Naive thymus-derived CD8-positive, alpha-beta T cell (primary cell): ENCODE results near the gene VN1R4. TPM values are rescaled to one million over a fixed set of nuclear protein-coding genes. Genes with fewer than 3 reads are reported as not detected.
"Not testable (repeated sequence)": the region's sequence is repeated elsewhere in the genome, so short reads cannot be mapped to it uniquely, and the experiment has no call there.

Experiments used
- ATAC-seq, 2 donors: fragments of 150-1000 bp; cut with Tn5 transposase in 1 of 2; sonication (Bioruptor Pico), chemical (Tn5 transposase) in 1 of 2; 1 replicate in 1 of 2; 2 replicates in 1 of 2; pipeline ENCODE4 v1.10.0; 2021; ENCODE audit warnings: mild to moderate bottlenecking in 2 of 2, moderate library complexity in 2 of 2
- POLR2A ChIA-PET: fragments of 350-600 bp; sonication (Branson Sonifier 250); formaldehyde crosslinking; loops from one replicate; lab custom pipeline; 2021; ENCODE audit warnings: antibody characterized with exemption; lab: Charles Lee
- DNase-seq, 10 donors: peaks; one replicate each; pipeline versions ENCODE4 v3.0.0 to v3.0.0-alpha.2; 2020 to 2022
- H3K27ac Mint-ChIP-seq, 10 donors: one replicate each; pipeline ENCODE4 v1.8.0; 2020 to 2022; ENCODE audit warnings: mild to moderate bottlenecking in 10 of 10, mixed read lengths in 10 of 10, moderate library complexity in 4 of 10, inconsistent platforms in 1 of 10
- H3K27me3 Mint-ChIP-seq, 5 donors: one replicate each; pipeline ENCODE4 v1.8.0; 2021 to 2022; ENCODE audit warnings: mixed read lengths in 5 of 5
- H3K36me3 Mint-ChIP-seq, 3 donors: one replicate each; pipeline ENCODE4 v1.8.0; 2020 to 2022; ENCODE audit warnings: mixed read lengths in 3 of 3, mild to moderate bottlenecking in 2 of 3, inconsistent platforms in 1 of 3
- H3K4me1 Mint-ChIP-seq, 4 donors: one replicate each; pipeline ENCODE4 v1.8.0; 2021 to 2022; ENCODE audit warnings: mixed read lengths in 4 of 4
- H3K4me3 Mint-ChIP-seq, 10 donors: one replicate each; pipeline ENCODE4 v1.8.0; 2020 to 2022; ENCODE audit warnings: mild to moderate bottlenecking in 10 of 10, mixed read lengths in 10 of 10, moderate library complexity in 6 of 10, inconsistent platforms in 1 of 10
- H3K9me3 Mint-ChIP-seq, 9 donors: one replicate each; pipeline ENCODE4 v1.8.0; 2020 to 2022; ENCODE audit warnings: mixed read lengths in 9 of 9, mild to moderate bottlenecking in 3 of 9, inconsistent platforms in 1 of 9, moderate library complexity in 1 of 9
- polyA plus RNA-seq, 3 donors: library from polyadenylated mRNA; unstranded; fragments of 300-500 nt; fragmentation: Illumina TruSeq; gene quantifications; one replicate each; pipeline ENCODE4 v1.2.3, GENCODE V29; 2021
- total RNA-seq, 8 experiments: library from RNA in 2 of 8; stranded (reverse) in 2 of 8; gene quantifications; one replicate each; pipeline ENCODE4 v1.2.3 and lab custom pipeline; 2021 to 2026

The VN1R4 gene
- total and polyA plus RNA-seq, 5 experiments from 2014 or later: not detected

DNA sequence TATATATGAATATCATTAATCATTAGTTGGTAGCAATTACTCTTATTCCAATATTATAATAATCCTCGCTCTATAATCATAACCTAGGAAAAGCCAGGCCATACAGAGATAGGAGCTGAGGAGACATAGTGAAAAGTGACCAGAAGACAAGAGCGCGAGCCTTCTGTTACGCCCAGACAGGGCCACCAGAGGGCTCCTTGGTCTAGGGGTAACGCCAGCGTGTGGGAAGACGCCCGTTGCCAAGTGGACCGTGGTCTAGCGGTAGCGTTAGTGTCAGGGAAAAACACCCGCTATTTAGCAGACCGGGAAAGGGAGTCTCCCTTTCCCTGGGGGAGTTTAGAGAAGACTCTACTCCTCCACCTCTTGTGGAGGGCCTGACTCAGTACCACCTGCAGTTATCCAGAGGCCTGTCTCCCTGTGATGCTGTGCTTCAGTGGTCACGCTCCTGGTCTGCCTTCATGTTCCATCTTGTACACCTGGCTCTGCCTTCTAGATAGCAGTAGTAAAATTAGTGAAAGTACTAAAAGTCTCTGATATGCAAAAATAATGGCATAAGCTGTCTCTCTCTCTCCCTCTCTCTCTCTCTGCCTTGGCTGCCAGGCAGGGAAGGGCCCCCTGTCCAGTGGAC is 9.7 kb downstream of the VN1R4 start, which contains the start of gene VN1R2:
Gene VN1R2 (plus strand): TSS at position 578 of the 628 bp plus-strand sequence. CDS start 84 bp downstream, outside the sequence.
- DNase-seq, ATAC-seq, H3K4me3 Mint-ChIP-seq, POLR2A ChIA-PET, H3K27ac Mint-ChIP-seq: not testable (repeated sequence)
- H3K27me3 Mint-ChIP-seq: peaks cover 8 to 18% (median 13%) of the 10 kb centered on the region in 5 donors
- peaks cover 7 to 86% (median 46%) of the 10 kb centered on the region in 9 donors for H3K9me3 Mint-ChIP-seq
- peaks cover 0 to 34% (median 28%) of the 10 kb centered on the region in 3 donors for H3K36me3 Mint-ChIP-seq
- H3K4me1 Mint-ChIP-seq: peaks cover 6 to 15% (median 10%) of the 10 kb centered on the region in 4 donors

DNA sequence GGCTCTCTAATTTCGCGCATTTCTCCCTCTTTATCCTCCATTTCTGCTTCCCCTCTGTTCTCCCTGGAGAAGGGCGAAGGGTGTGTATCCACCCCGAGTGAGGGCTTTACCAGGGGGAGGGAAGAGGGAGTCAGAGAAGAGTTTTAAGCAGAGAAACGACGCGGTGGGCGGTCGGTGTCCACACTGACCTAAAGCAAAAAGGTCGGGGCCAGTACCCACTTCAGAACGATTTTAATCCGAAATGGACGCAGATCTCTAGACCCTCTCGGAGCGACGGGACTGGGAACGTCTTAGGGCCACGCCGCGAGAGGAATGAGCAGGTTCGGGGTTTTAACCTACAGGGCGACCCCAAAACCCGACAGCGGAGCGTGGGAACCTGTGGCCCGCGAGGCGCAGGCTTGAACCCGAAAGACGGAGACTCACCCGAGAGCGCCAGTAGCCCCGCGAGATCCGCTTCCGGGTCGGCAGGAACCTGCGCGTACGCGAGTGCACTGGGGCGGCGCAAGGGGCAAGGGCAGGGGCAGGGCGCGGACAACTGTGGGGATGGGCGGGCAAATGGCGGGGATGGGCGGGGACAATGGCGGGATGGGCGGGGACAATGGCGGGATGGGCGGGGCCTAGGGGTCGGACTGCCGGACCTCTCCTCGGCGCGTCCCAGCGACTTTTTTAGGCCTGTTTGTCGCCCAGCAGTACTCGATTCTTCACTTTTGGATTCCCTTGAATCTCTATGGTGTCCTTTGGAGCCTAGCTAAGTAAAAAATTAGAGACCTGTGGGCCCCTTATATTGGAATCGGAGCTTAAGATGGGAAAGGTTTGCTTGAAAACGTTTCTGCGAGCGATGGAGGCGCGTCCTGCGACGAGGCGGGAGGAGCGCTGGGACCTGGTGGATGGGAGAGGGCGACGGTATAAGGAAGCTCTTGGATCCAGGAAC is 12.8 kb downstream of the VN1R4 start, which contains the start of gene ZNF677:
Gene ZNF677 (minus strand): TSS at position 463 of the 931 bp plus-strand sequence. CDS start 3,323 bp downstream, outside the sequence.
- Mint-ChIP-seq H3K36me3 (peaks cover 29 to 56% (median 54%) of the 10 kb centered on the region in 3 donors), H3K27me3 (peaks cover 3 to 18% (median 9%) of the 10 kb centered on the region in 5 donors)

DNA sequence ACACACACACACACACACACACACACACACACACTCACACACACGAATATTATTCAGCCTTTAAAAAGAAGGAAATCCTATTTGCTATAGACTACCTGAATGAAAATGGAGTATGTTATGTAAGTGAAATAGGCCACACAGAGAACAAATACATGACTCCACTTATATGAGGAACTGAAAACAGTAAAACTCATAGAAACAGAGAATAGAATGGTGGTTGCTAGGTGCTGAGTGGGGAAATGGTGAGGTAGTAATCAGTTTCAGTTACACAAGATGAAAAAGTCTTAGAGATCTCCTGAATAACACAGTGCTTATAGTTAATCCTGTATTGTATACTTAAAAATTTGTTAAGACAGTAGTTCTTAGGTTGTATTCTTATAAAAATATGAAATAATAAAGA is 21.0 kb downstream of the VN1R4 start:
- peaks cover 19 to 93% (median 71%) of the 10 kb centered on the region in 9 donors for H3K9me3 Mint-ChIP-seq
- H3K27me3 Mint-ChIP-seq: no peaks in the 10 kb centered on the region
- H3K36me3 Mint-ChIP-seq: peaks cover 81 to 82% (median 82%) of the 10 kb centered on the region in 3 donors
- H3K4me3 Mint-ChIP-seq: no peak overlapping the region
- DNase-seq (no peak), ATAC-seq (no peak)
- POLR2A ChIA-PET: no interaction called here
- H3K27ac Mint-ChIP-seq: no peak overlapping the region
- H3K4me1 Mint-ChIP-seq: no peaks in the 10 kb centered on the region

More for the DNA sequence above, 12.8 kb downstream of the VN1R4 start, which contains the start of gene ZNF677:
- peaks cover 6 to 15% (median 10%) of the 10 kb centered on the region in 4 donors for H3K4me1 Mint-ChIP-seq
- DNase-seq (peak; percentile 61 to 93 (median 84)), ATAC-seq (peak; percentile 98 to 100)
- POLR2A ChIA-PET: interaction anchor here (0.9 to 1.4 kb wide), 2 partner anchors 78 to 140 kb away, joined by 4 read pairs; partner anchors contain the start of genes ZNF765 and ZNF845
- peaks cover 14 to 90% (median 59%) of the 10 kb centered on the region in 9 donors for H3K9me3 Mint-ChIP-seq
- H3K27ac Mint-ChIP-seq: peak within 1 kb of the TSS; percentile 9 to 91 (median 86)
- H3K4me3 Mint-ChIP-seq: peak within 1 kb of the TSS; percentile 78 to 94 (median 90)

DNA sequence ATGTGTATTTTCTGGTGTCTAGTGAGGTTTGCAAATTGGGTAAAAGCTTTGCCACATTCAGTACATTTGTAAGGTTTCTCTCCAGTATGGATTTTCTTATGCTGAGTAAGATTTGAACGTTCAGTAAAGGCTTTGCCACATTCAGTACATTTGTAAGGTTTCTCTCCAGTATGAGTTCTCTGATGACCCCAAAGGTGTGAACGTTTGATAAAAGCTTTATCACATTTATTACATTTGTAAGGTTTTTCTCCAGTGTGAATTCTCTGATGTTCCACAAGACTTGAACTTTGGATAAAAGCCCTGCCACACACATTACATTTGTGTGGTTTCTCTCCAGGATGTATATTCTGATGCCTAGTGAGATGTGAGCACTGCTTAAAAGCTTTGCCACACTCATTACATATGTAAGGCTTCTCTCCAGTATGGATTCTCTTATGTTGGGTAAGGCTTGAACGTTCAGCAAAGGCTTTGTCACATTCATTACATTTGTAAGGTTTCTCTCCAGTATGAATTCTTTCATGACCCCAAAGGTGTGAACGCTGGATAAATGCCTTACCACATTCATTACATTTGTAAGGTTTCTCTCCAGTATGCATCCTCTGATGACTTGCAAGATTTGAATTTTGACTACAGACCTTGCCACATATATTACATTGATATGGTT is 30.3 kb downstream of the VN1R4 start:
- no peak overlapping the region for H3K27ac Mint-ChIP-seq
- no peak overlapping the region for H3K4me3 Mint-ChIP-seq
- ATAC-seq (no peak), DNase-seq (no peak)
- POLR2A ChIA-PET: no interaction called here
- no peaks in the 10 kb centered on the region for H3K4me1 Mint-ChIP-seq
- H3K36me3 Mint-ChIP-seq: peaks cover 43 to 74% (median 67%) of the 10 kb centered on the region in 3 donors
- H3K9me3 Mint-ChIP-seq: peaks cover 41 to 98% (median 53%) of the 10 kb centered on the region in 9 donors
- H3K27me3 Mint-ChIP-seq: no peaks in the 10 kb centered on the region

DNA sequence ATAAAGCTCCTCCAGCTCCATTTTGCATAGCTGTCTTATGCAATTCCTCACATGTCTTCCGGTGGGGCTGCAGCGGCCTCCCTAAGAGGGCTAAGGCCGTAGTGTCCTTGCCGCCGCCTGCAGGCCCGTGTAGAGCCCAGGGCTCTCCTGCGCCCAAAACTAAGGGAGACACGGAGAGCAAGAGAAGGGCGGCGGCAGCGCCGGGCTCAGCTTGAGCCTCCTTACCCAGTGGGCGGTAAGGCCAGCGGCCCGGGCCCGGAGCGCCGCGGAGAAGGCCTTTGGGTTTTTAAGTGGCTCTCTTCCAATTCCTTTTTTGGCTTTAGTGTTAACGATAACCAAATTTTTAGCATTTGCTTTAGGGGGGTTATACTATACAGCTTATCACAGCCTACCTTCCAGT is 42.9 kb downstream of the VN1R4 start:
- DNase-seq (no peak), ATAC-seq (no peak)
- POLR2A ChIA-PET: no interaction called here
- H3K9me3 Mint-ChIP-seq: peaks cover 7 to 89% (median 43%) of the 10 kb centered on the region in 9 donors
- H3K36me3 Mint-ChIP-seq: peaks cover 2 to 38% (median 29%) of the 10 kb centered on the region in 3 donors
- H3K27ac Mint-ChIP-seq: no peak overlapping the region
- H3K4me3 Mint-ChIP-seq: no peak overlapping the region
- H3K27me3 Mint-ChIP-seq: no peaks in the 10 kb centered on the region
- no peaks in the 10 kb centered on the region for H3K4me1 Mint-ChIP-seq

DNA sequence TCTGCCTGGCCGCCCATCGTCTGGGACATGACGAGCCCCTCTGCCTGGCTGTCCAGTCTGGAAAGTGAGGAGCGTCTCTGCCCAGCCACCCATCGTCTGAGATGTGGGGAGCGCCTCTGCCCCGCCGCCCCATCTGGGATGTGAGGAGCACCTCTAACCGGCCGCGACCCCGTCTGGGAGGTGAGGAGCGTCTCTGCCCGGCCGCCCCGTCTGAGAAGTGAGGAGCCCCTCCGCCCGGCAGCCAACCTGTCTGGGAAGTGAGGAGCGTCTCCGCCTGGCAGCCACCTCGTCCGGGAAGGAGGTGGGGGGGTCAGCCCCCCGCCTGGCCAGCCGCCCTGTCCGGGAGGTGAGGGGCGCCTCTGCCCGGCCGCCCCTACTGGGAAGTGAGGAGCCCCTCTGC is 44.8 kb downstream of the VN1R4 start:
- POLR2A ChIA-PET, DNase-seq, H3K27me3 Mint-ChIP-seq, H3K4me1 Mint-ChIP-seq, ATAC-seq, H3K27ac Mint-ChIP-seq: not testable (repeated sequence)
- Mint-ChIP-seq H3K36me3 (peaks cover 2 to 38% (median 38%) of the 10 kb centered on the region in 3 donors), H3K4me3 (peak overlapping the region in 1 of 10 donors; percentile 34), H3K9me3 (peaks cover 7 to 87% (median 46%) of the 10 kb centered on the region in 9 donors)

Other genes starting within 250 kb of the VN1R4 start
- gene ERVV-2, start 223.0 kb downstream of the VN1R4 start, total RNA-seq: not detected
- gene ERVV-2, start 223.0 kb downstream of the VN1R4 start, polyA plus RNA-seq: not detected
- gene ZNF160, start 164.3 kb downstream of the VN1R4 start, total RNA-seq: 10 to 100 TPM; 74.0 to 87.3 TPM
- 10 to 100 TPM; 18.0 to 29.1 (median 19.1) TPM for gene ZNF160, start 164.3 kb downstream of the VN1R4 start, polyA plus RNA-seq
- gene ZNF415, start 134.8 kb downstream of the VN1R4 start, total RNA-seq: 1 to 10 TPM; 5.1 to 5.3 TPM
- gene ZNF415, start 134.8 kb downstream of the VN1R4 start, polyA plus RNA-seq: 1 to 10 TPM in 2 of 3 donors, under 1 TPM in 1; 0.92 to 3.7 (median 2.6) TPM
- 10 to 100 TPM; 26.0 to 27.1 TPM for gene ZNF347, start 108.7 kb downstream of the VN1R4 start, total RNA-seq
- gene ZNF347, start 108.7 kb downstream of the VN1R4 start, polyA plus RNA-seq: 1 to 10 TPM; 5.8 to 7.7 (median 7.4) TPM
- 10 to 100 TPM; 12.9 to 15.3 TPM for gene ZNF665, start 74.4 kb downstream of the VN1R4 start, total RNA-seq
- gene ZNF665, start 74.4 kb downstream of the VN1R4 start, polyA plus RNA-seq: 10 to 100 TPM in 1 of 3 donors, 1 to 10 TPM in 2; 7.5 to 10.1 (median 8.3) TPM
- 10 to 100 TPM; 38.5 to 39.1 TPM for gene ZNF677, start 12.8 kb downstream of the VN1R4 start, total RNA-seq
- 10 to 100 TPM; 18.1 to 31.2 (median 28.4) TPM for gene ZNF677, start 12.8 kb downstream of the VN1R4 start, polyA plus RNA-seq
- gene VN1R2, start 9.4 kb downstream of the VN1R4 start, total RNA-seq: under 1 TPM in 1 of 2 experiments, not detected in 1; 0.29 TPM
- gene VN1R2, start 9.4 kb downstream of the VN1R4 start, polyA plus RNA-seq: not detected
- 10 to 100 TPM; 11.8 to 13.1 TPM for gene ZNF845, start 66.0 kb upstream of the VN1R4 start, total RNA-seq
- gene ZNF845, start 66.0 kb upstream of the VN1R4 start, polyA plus RNA-seq: 10 to 100 TPM in 1 of 3 donors, 1 to 10 TPM in 2; 3.2 to 11.7 (median 8.3) TPM
- gene ZNF525, start 98.0 kb upstream of the VN1R4 start, total RNA-seq: 10 to 100 TPM; 36.3 to 37.7 TPM
- 10 to 100 TPM in 1 of 3 donors, 1 to 10 TPM in 2; 9.4 to 17.1 (median 9.6) TPM for gene ZNF525, start 98.0 kb upstream of the VN1R4 start, polyA plus RNA-seq
- 10 to 100 TPM; 17.2 to 18.4 TPM for gene ZNF765, start 127.4 kb upstream of the VN1R4 start, total RNA-seq
- gene ZNF765, start 127.4 kb upstream of the VN1R4 start, polyA plus RNA-seq: 1 to 10 TPM; 6.4 to 7.9 (median 7.0) TPM
- gene ZNF761, start 164.3 kb upstream of the VN1R4 start, total RNA-seq: 10 to 100 TPM; 17.9 to 19.1 TPM
- 10 to 100 TPM in 2 of 3 donors, 1 to 10 TPM in 1; 7.9 to 11.0 (median 10.1) TPM for gene ZNF761, start 164.3 kb upstream of the VN1R4 start, polyA plus RNA-seq
- 10 to 100 TPM in 1 of 2 experiments, 1 to 10 TPM in 1; 10.0 to 11.0 TPM for gene ZNF813, start 200.0 kb upstream of the VN1R4 start, total RNA-seq
- 1 to 10 TPM; 4.8 to 6.9 (median 6.6) TPM for gene ZNF813, start 200.0 kb upstream of the VN1R4 start, polyA plus RNA-seq